ENCODE data around the gene ILF2. TPM values are rescaled to one million over a fixed set of nuclear protein-coding genes. Genes with fewer than 3 reads are reported as not detected.

Gene ILF2
- 86.5 and 89.8 TPM in 2 replicates for total RNA-seq
- total RNA-seq (2013): 133 TPM
- 94.0 and 155 TPM in 2 replicates for polyA plus RNA-seq
- polyA minus RNA-seq: 70.6 and 97.8 TPM in 2 replicates

GRCh38 chr1:153670859-153671627 lies at the start of gene ILF2:
ILF2 (minus strand) TSS chr1:153670993; CDS start chr1:153670922, 71 bp downstream.
- peaks cover 0 to 31% of the 10 kb centered on the region in 2 experiments for H3K36me3 ChIP-seq (replicated peaks in 1 of 2; ENCODE audit: control extremely low read depth in 1 of 2, control insufficient read depth in 1 of 2, extremely low read depth in 1 of 2, insufficient read depth in 2 of 2, low read length in 1 of 2)
- peaks cover 18% of the 10 kb centered on the region for H3K4me1 Mint-ChIP-seq
- H3K4me1 ChIP-seq (ENCODE audit: control insufficient read depth in 2 of 2, insufficient read depth in 2 of 2, low read length in 2 of 2): peaks cover 10 to 18% of the 10 kb centered on the region in 2 donors
- intact Hi-C loops (cut with micrococcal nuclease): loop anchor here (1.0 to 10.0 kb wide), 13 partner anchors 13 to 1391 kb away; partner anchors contain the start of genes CHTOP, DENND4B, EFNA4 and GATAD2B
- peak; percentile 90 for ATAC-seq (ENCODE audit: low read depth)
- H3K27me3 ChIP-seq (replicated peaks in 1 of 4; ENCODE audit: control extremely low read depth in 1 of 4, control insufficient read depth in 3 of 4, insufficient read depth in 4 of 4, low read length in 3 of 4): no peaks in the 10 kb centered on the region
- WGBS (ENCODE audit: insufficient coverage): under 1% methylated on average over 24 of the region's 35 CpGs
- peak within 1 kb of the TSS; percentile 74 to 99 (median 94) for H3K4me3 ChIP-seq (ENCODE audit: control extremely low read depth in 1 of 5, extremely low read depth in 1 of 5, insufficient read depth in 1 of 5, low read depth in 2 of 5, low read length in 4 of 5)
- peaks cover under 1% of the 10 kb centered on the region for H3K27me3 Mint-ChIP-seq
- H3K9me3 Mint-ChIP-seq (ENCODE audit: insufficient read depth): no peaks in the 10 kb centered on the region
- H3K4me3 Mint-ChIP-seq: no peak within 1 kb of the TSS
- peak within 1 kb of the TSS; percentile 86 for H3K4me2 ChIP-seq (replicated peaks; ENCODE audit: low read depth, low read length, poor library complexity, severe bottlenecking)
- H3K9me3 ChIP-seq (ENCODE audit: control extremely low read depth in 1 of 3, control insufficient read depth in 2 of 3, insufficient read depth in 1 of 3, low read length in 2 of 3): no peaks in the 10 kb centered on the region
- H3K9ac ChIP-seq (ENCODE audit: low read length): peak within 1 kb of the TSS; percentile 97
- peak within 1 kb of the TSS; percentile 72 for H2AFZ ChIP-seq (ENCODE audit: insufficient read depth, low read depth, low read length, poor library complexity, severe bottlenecking)
- no peak within 1 kb of the TSS for H3K27ac Mint-ChIP-seq
- POLR2A ChIA-PET: interaction anchor here (0.7 to 2.4 kb wide), 6 partner anchors 12 to 307 kb away, joined by 3 to 7 read pairs (median 4); partner anchors contain the start of genes CHTOP, JTB, S100A6 and SNAPIN
- no peaks in the 10 kb centered on the region for H4K20me1 ChIP-seq (ENCODE audit: control insufficient read depth, insufficient read depth, low read length, poor library complexity, severe bottlenecking)
- DNase-seq: peak; percentile 99
- peak within 1 kb of the TSS; percentile 86 to 95 for H3K27ac ChIP-seq (ENCODE audit: low read length in 2 of 2)
- TF ChIP-seq EZH2 (IDR thresholded peaks at IDR 0.05; ENCODE audit: borderline replicate concordance, insufficient read depth, low read depth, low read length, poor library complexity, severe bottlenecking): no peak
- TF ChIP-seq, protein P1, sequence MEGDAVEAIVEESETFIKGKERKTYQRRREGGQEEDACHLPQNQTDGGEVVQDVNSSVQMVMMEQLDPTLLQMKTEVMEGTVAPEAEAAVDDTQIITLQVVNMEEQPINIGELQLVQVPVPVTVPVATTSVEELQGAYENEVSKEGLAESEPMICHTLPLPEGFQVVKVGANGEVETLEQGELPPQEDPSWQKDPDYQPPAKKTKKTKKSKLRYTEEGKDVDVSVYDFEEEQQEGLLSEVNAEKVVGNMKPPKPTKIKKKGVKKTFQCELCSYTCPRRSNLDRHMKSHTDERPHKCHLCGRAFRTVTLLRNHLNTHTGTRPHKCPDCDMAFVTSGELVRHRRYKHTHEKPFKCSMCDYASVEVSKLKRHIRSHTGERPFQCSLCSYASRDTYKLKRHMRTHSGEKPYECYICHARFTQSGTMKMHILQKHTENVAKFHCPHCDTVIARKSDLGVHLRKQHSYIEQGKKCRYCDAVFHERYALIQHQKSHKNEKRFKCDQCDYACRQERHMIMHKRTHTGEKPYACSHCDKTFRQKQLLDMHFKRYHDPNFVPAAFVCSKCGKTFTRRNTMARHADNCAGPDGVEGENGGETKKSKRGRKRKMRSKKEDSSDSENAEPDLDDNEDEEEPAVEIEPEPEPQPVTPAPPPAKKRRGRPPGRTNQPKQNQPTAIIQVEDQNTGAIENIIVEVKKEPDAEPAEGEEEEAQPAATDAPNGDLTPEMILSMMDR (IDR thresholded peaks at IDR 0.05): peak; percentile 26
- CTCF ChIA-PET: interaction anchor here (0.6 to 2.1 kb wide), 9 partner anchors 9 to 456 kb away, joined by 3 to 10 read pairs (median 5); partner anchors contain the start of gene RAB13
- H3K79me2 ChIP-seq (ENCODE audit: control insufficient read depth, insufficient read depth, low read length): peaks cover 27% of the 10 kb centered on the region

DNA sequence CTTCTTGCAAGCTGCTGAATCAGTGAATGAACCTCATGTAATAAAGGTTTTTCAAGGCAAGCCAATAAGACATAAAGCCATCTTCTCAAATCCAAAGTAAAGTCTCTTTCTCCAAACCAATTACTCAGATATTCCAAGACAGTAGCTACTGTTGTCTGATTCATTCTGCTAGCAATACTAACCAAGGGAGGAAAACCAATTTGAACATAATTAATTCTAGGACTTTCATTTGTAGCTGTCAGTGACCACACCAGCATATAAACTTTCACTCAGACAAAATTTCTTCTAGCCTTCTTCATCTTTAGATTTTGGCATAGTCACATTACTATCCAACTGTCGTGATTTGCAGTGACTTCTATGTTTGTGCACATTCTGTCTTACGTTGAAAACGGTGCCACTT lies 46.5 kb upstream of the ILF2 start:
- Histone ChIP-seq H3K36me3 (replicated peaks in 1 of 2; ENCODE audit: control extremely low read depth in 1 of 2, control insufficient read depth in 1 of 2, extremely low read depth in 1 of 2, insufficient read depth in 2 of 2, low read length in 1 of 2) (no peaks in the 10 kb centered on the region), H3K9me3 (ENCODE audit: control extremely low read depth in 1 of 3, control insufficient read depth in 2 of 3, insufficient read depth in 1 of 3, low read length in 2 of 3) (peaks cover 0 to 6% (median 0%) of the 10 kb centered on the region in 3 donors), H3K9ac (ENCODE audit: low read length) (no peak overlapping the region), H3K4me2 (replicated peaks; ENCODE audit: low read depth, low read length, poor library complexity, severe bottlenecking) (no peak overlapping the region), H3K27ac (ENCODE audit: low read length in 2 of 2) (no peak overlapping the region), H4K20me1 (ENCODE audit: control insufficient read depth, insufficient read depth, low read length, poor library complexity, severe bottlenecking) (no peaks in the 10 kb centered on the region), H3K79me2 (ENCODE audit: control insufficient read depth, insufficient read depth, low read length) (no peaks in the 10 kb centered on the region), H3K27me3 (replicated peaks in 1 of 4; ENCODE audit: control extremely low read depth in 1 of 4, control insufficient read depth in 3 of 4, insufficient read depth in 4 of 4, low read length in 3 of 4) (peaks cover 0 to 12% (median 3%) of the 10 kb centered on the region in 4 experiments), H2AFZ (ENCODE audit: insufficient read depth, low read depth, low read length, poor library complexity, severe bottlenecking) (no peak overlapping the region), H3K4me1 (ENCODE audit: control insufficient read depth in 2 of 2, insufficient read depth in 2 of 2, low read length in 2 of 2) (no peaks in the 10 kb centered on the region), H3K4me3 (ENCODE audit: control extremely low read depth in 1 of 5, extremely low read depth in 1 of 5, insufficient read depth in 1 of 5, low read depth in 2 of 5, low read length in 4 of 5) (no peak overlapping the region)
- Mint-ChIP-seq H3K4me3 (no peak overlapping the region), H3K9me3 (ENCODE audit: insufficient read depth) (no peaks in the 10 kb centered on the region), H3K27me3 (peaks cover 9% of the 10 kb centered on the region), H3K27ac (no peak overlapping the region), H3K4me1 (no peaks in the 10 kb centered on the region)
- ChIA-PET POLR2A (no interaction called here), CTCF (interaction anchor here (0.7 kb wide), 1 partner anchor 206 kb away, joined by 3 read pairs; no protein-coding TSS in a partner anchor)
- no peak for ATAC-seq (ENCODE audit: low read depth)
- intact Hi-C loops (cut with micrococcal nuclease): no loop called here
- 67% methylated on average over 1 of the region's 3 CpGs for WGBS (ENCODE audit: insufficient coverage)
- no peak for DNase-seq
- no peak for TF ChIP-seq EZH2 (IDR thresholded peaks at IDR 0.05; ENCODE audit: borderline replicate concordance, insufficient read depth, low read depth, low read length, poor library complexity, severe bottlenecking)
- TF ChIP-seq, protein P1 (IDR thresholded peaks at IDR 0.05): no peak

All from B cell (primary cell).